Breast epithelium (tissue), 4 donors: ENCODE data around the gene BAZ2B. TPM values are rescaled to one million over a fixed set of nuclear protein-coding genes. Genes with fewer than 3 reads are reported as not detected.

Experiments
- DNase-seq, 2 donors: peaks; one replicate each; pipeline ENCODE4 v3.0.0-alpha.2; 2019; ENCODE audit warnings: low spot score in 2 of 2
- H3K27ac ChIP-seq, 2 donors: fragments of 200-600 bp; sonication (generic) in 1 of 2; one replicate each; pipeline ENCODE4 v1.5.1; 2016 to 2019; ENCODE audit warnings: mild to moderate bottlenecking in 1 of 2
- H3K27me3 ChIP-seq, 2 donors: fragments of 200-600 bp; sonication (generic) in 1 of 2; one replicate each; pipeline versions ENCODE4 v1.5.1 to v1.6.0; 2017 to 2019; ENCODE audit warnings: control low read depth in 1 of 2, mild to moderate bottlenecking in 1 of 2
- H3K36me3 ChIP-seq: fragments of 200-600 bp; one replicate; pipeline ENCODE4 v1.5.1; 2019
- H3K4me1 ChIP-seq, 2 donors: fragments of 200-600 bp; sonication (generic); one replicate each; pipeline ENCODE4 v1.5.1; 2016 to 2019; ENCODE audit warnings: control low read depth in 1 of 2
- H3K4me3 ChIP-seq, 3 donors: fragments of 200-600 bp; sonication (generic); 1 replicate in 2 of 3; 2 replicates in 1 of 3; pipeline ENCODE4 v1.5.1; 2016 to 2019; ENCODE audit warnings: mild to moderate bottlenecking in 3 of 3, moderate library complexity in 2 of 3
- H3K9me3 ChIP-seq, 2 donors: fragments of 200-600 bp; sonication (generic) in 1 of 2; one replicate each; pipeline ENCODE4 v1.5.1; 2016 to 2019; ENCODE audit warnings: control low read depth in 1 of 2
- CTCF ChIP-seq, 3 donors: fragments of 450-650 bp; IDR thresholded peaks; one replicate each; pipeline ENCODE4 v1.5.1; 2016 to 2017; ENCODE audit warnings: antibody characterized with exemption in 3 of 3, mild to moderate bottlenecking in 3 of 3, moderate library complexity in 3 of 3
- POLR2A ChIP-seq: fragments of 450-650 bp; IDR thresholded peaks from one replicate; pipeline ENCODE4 v1.6.1; 2016; ENCODE audit warnings: antibody characterized with exemption, mild to moderate bottlenecking, moderate library complexity
- POLR2AphosphoS5 ChIP-seq, 3 donors: sonication (generic); formaldehyde crosslinking; IDR thresholded peaks; one replicate each; pipeline ENCODE4 v1.6.1; 2017; ENCODE audit warnings: antibody characterized with exemption in 3 of 3
- intact Hi-C: fragments of 100-400 bp; cut with DNase I; formaldehyde crosslinking; loops from one replicate; pipeline ENCODE4 v1.15.1; 2023; ENCODE audit warnings: low total_unique reads
- total RNA-seq, 3 donors: library from RNA; depleted of rRNA; stranded (reverse); fragments of >200 nt; gene quantifications; one replicate each; pipeline ENCODE4 v1.1.0, GENCODE V29; 2016

BAZ2B gene
- total RNA-seq, 3 donors from 2014 or later: 86.1 to 250 (median 143) TPM

GRCh38 chr2:159427048-159427447, 189.3 kb downstream of the BAZ2B start:
- peaks cover 7% of the 10 kb centered on the region for H3K36me3 ChIP-seq

GRCh38 chr2:159419403-159419802, 196.9 kb downstream of the BAZ2B start:
- no peak overlapping the region for H3K27ac ChIP-seq
- TF ChIP-seq POLR2AphosphoS5 (IDR thresholded peaks at IDR 0.05): no peak
- TF ChIP-seq POLR2A: no peak
- no peak for TF ChIP-seq CTCF (IDR thresholded peaks at IDR 0.05)
- no peak for DNase-seq
- H3K9me3 ChIP-seq: no peaks in the 10 kb centered on the region
- no peaks in the 10 kb centered on the region for H3K27me3 ChIP-seq
- H3K36me3 ChIP-seq: no peaks in the 10 kb centered on the region
- H3K4me3 ChIP-seq: no peak overlapping the region
- H3K4me1 ChIP-seq: no peaks in the 10 kb centered on the region
- intact Hi-C loops: no loop called here

More at GRCh38 chr2:159427048-159427447, 189.3 kb downstream of the BAZ2B start:
- intact Hi-C loops: no loop called here
- H3K9me3 ChIP-seq: no peaks in the 10 kb centered on the region
- TF ChIP-seq CTCF (IDR thresholded peaks at IDR 0.05) (no peak), POLR2A (no peak), POLR2AphosphoS5 (IDR thresholded peaks at IDR 0.05) (no peak)
- H3K4me3 ChIP-seq: no peak overlapping the region
- H3K27me3 ChIP-seq: no peaks in the 10 kb centered on the region
- H3K27ac ChIP-seq: no peak overlapping the region
- DNase-seq: no peak
- H3K4me1 ChIP-seq: no peaks in the 10 kb centered on the region

GRCh38 chr2:159411460-159411859, 204.9 kb downstream of the BAZ2B start:
- H3K27ac ChIP-seq: no peak overlapping the region
- no peaks in the 10 kb centered on the region for H3K9me3 ChIP-seq
- TF ChIP-seq POLR2A (no peak), CTCF (IDR thresholded peaks at IDR 0.05) (no peak), POLR2AphosphoS5 (IDR thresholded peaks at IDR 0.05) (no peak)
- no peak overlapping the region for H3K4me3 ChIP-seq
- intact Hi-C loops: no loop called here
- DNase-seq: no peak
- H3K27me3 ChIP-seq: no peaks in the 10 kb centered on the region
- H3K4me1 ChIP-seq: no peaks in the 10 kb centered on the region
- H3K36me3 ChIP-seq: peaks cover 3% of the 10 kb centered on the region

- intact Hi-C loops: no loop called here
- no peak for TF ChIP-seq POLR2A
- peaks cover 3% of the 10 kb centered on the region for H3K36me3 ChIP-seq
- no peaks in the 10 kb centered on the region for H3K4me1 ChIP-seq
- no peak overlapping the region for H3K27ac ChIP-seq
- DNase-seq: no peak
- H3K9me3 ChIP-seq: no peaks in the 10 kb centered on the region
- H3K4me3 ChIP-seq: no peak overlapping the region
- H3K27me3 ChIP-seq: no peaks in the 10 kb centered on the region
These were observed 206.1 kb downstream of the BAZ2B start for GRCh38 chr2:159410276-159410675.

- no peak for DNase-seq
- H3K36me3 ChIP-seq: peaks cover 3% of the 10 kb centered on the region
- intact Hi-C loops: no loop called here
These were observed 207.1 kb downstream of the BAZ2B start for GRCh38 chr2:159409116-159409800.

More at GRCh38 chr2:159409116-159409800, 207.1 kb downstream of the BAZ2B start:
- Histone ChIP-seq H3K4me1 (no peaks in the 10 kb centered on the region), H3K4me3 (no peak overlapping the region), H3K9me3 (no peaks in the 10 kb centered on the region), H3K27ac (no peak overlapping the region), H3K27me3 (no peaks in the 10 kb centered on the region)
- no peak for TF ChIP-seq POLR2A
- TF ChIP-seq POLR2AphosphoS5 (IDR thresholded peaks at IDR 0.05): no peak
- no peak for TF ChIP-seq CTCF (IDR thresholded peaks at IDR 0.05)
